Central memory CD8-positive, alpha-beta T cell (primary cell): ENCODE results near the gene TMEM117.
"Not testable (repeated sequence)": the region's sequence is repeated elsewhere in the genome, so short reads cannot be mapped to it uniquely, and the experiment has no call there.

Experiments used
- ATAC-seq: fragments of 150-1000 bp; cut with Tn5 transposase; replicated peaks from 2 replicates; pipeline ENCODE4 v1.10.0; 2022; ENCODE audit warnings: mild to moderate bottlenecking, moderate FRiP score, moderate number of reproducible peaks; ENCODE audit not compliant: poor library complexity, severe bottlenecking; ENCODE audit errors: extremely low read depth
- DNase-seq, 2 donors: peaks; one replicate each; pipeline ENCODE4 v3.0.0; 2021; ENCODE audit warnings: low spot score in 2 of 2
- H3K27ac Mint-ChIP-seq: one replicate; pipeline ENCODE4 v1.8.0; 2022; ENCODE audit warnings: low read depth, mild to moderate bottlenecking, moderate library complexity, mixed read lengths
- H3K27me3 Mint-ChIP-seq: one replicate; pipeline ENCODE4 v1.8.0; 2022; ENCODE audit warnings: mixed read lengths
- H3K36me3 Mint-ChIP-seq: one replicate; pipeline ENCODE4 v1.8.0; 2022; ENCODE audit warnings: mild to moderate bottlenecking, moderate library complexity, mixed read lengths; ENCODE audit not compliant: insufficient read depth
- H3K4me1 Mint-ChIP-seq: one replicate; pipeline ENCODE4 v1.8.0; 2022; ENCODE audit warnings: mixed read lengths
- H3K4me3 Mint-ChIP-seq: one replicate; pipeline ENCODE4 v1.8.0; 2022; ENCODE audit warnings: mild to moderate bottlenecking, moderate library complexity, mixed read lengths
- H3K9me3 Mint-ChIP-seq: one replicate; pipeline ENCODE4 v1.8.0; 2022; ENCODE audit warnings: mixed read lengths

TMEM117 gene

DNA sequence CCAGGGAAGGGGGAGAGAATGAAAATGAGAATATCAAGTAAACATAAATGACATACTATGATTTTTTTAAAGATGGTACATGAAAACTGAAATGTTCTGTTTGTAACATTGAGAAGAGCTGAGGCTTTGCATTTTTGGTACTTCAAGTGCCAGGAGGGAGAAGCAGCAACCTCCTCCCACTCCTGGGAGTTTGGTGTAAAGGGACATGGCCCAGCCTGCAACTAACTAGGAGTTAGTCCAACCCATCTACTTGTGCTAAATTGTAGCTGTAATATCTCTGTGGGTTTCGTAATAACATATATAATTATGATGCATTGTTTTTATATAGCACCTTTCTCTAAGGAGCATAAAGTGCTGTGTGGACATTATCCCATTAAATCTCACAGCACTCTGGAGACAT lies 522.8 kb downstream of the TMEM117 start:
- no peaks in the 10 kb centered on the region for H3K36me3 Mint-ChIP-seq
- H3K27me3 Mint-ChIP-seq: no peaks in the 10 kb centered on the region
- H3K4me1 Mint-ChIP-seq: no peaks in the 10 kb centered on the region
- ATAC-seq (no peak), DNase-seq (no peak)
- H3K27ac Mint-ChIP-seq: no peak overlapping the region
- H3K9me3 Mint-ChIP-seq: peaks cover 6% of the 10 kb centered on the region
- H3K4me3 Mint-ChIP-seq: no peak overlapping the region

DNA sequence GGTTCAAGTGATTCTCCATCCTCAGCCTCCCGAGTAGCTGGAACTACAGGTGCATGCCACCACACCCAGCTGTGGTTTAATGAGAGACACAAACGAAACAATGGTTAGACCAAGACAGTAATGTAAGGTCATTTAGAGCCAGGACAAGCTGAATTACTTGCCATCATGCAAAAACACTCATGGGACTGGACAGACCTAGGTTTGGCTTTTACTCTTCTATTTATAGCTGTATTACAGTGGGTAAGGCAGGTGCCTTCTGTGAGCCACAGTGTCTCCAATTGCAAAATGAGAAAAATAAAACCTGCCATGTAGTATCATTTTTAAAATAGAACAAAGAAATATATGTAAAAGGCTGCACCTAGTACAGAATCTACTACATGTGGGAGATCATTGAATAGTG lies 527.1 kb downstream of the TMEM117 start:
- H3K36me3 Mint-ChIP-seq: no peaks in the 10 kb centered on the region
- DNase-seq (no peak), ATAC-seq (no peak)
- no peaks in the 10 kb centered on the region for H3K9me3 Mint-ChIP-seq
- H3K4me1 Mint-ChIP-seq: no peaks in the 10 kb centered on the region
- H3K4me3 Mint-ChIP-seq: no peak overlapping the region
- no peaks in the 10 kb centered on the region for H3K27me3 Mint-ChIP-seq
- no peak overlapping the region for H3K27ac Mint-ChIP-seq

DNA sequence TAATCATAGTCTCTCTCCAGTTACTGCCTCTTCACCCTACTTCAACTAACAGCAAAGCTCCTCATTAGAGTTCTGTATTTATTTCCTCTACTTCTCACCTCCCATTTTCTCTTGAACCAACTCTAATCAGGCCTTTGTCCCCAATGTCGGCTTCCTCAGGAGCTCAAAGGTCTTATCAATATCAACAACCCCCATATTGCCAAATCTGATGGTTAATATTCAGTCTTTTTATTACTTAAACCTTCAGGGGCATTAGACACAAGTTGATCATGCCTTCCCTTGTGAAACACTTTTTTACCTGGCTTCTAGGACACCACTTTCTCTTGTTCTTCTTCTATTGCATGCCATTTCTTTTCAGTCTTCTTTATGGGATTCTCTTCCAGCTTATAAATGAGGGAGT lies 531.3 kb downstream of the TMEM117 start:
- Mint-ChIP-seq H3K36me3 (no peaks in the 10 kb centered on the region), H3K27ac (no peak overlapping the region), H3K4me3 (no peak overlapping the region), H3K27me3 (no peaks in the 10 kb centered on the region), H3K4me1 (no peaks in the 10 kb centered on the region), H3K9me3 (no peaks in the 10 kb centered on the region)
- DNase-seq (no peak), ATAC-seq (no peak)

DNA sequence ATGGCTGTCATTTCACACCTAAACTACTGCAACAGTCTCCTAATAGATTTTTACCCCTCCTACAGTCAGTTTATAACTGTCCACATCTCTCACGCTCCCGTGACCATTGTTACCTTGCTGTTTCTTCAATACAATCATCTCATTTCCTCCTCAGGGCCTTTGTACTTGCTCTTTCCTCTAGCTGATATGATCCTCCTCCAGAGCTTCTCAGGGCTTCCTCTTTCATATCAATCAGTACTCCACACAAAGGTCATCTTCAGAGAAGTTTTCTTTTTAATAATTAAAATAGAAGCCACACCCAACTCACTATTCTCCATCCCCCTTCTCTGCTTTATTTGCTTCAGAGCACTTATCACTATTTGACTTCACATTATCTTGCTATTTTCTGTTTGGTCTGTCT lies 532.0 kb downstream of the TMEM117 start:
- ATAC-seq (no peak), DNase-seq (no peak)
- no peak overlapping the region for H3K4me3 Mint-ChIP-seq
- H3K27ac Mint-ChIP-seq: no peak overlapping the region
- H3K4me1 Mint-ChIP-seq: no peaks in the 10 kb centered on the region
- no peaks in the 10 kb centered on the region for H3K36me3 Mint-ChIP-seq
- H3K27me3 Mint-ChIP-seq: no peaks in the 10 kb centered on the region
- H3K9me3 Mint-ChIP-seq: no peaks in the 10 kb centered on the region

DNA sequence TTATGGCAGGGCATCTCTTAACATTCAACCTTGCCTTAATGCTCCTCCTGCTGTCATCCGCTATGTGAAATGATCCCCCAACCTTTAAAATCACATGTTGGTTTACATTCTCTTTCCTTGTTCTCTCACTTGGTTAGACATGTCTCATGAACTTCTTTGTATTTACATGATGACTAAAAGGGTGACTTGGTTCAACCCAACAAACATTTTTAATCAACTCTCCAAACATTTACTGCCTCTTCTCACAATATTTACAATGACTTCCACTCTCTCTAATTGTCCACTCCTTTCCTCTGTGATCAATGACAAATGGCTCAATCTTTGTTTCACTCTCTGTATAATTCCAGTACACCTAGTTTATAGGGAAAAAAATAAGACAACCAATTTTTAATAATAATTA lies 534.1 kb downstream of the TMEM117 start:
- ATAC-seq: no peak
- Mint-ChIP-seq H3K4me3 (no peak overlapping the region), H3K36me3 (no peaks in the 10 kb centered on the region), H3K27ac (no peak overlapping the region), H3K9me3 (no peaks in the 10 kb centered on the region), H3K4me1 (no peaks in the 10 kb centered on the region), H3K27me3 (no peaks in the 10 kb centered on the region)
- DNase-seq: no peak

DNA sequence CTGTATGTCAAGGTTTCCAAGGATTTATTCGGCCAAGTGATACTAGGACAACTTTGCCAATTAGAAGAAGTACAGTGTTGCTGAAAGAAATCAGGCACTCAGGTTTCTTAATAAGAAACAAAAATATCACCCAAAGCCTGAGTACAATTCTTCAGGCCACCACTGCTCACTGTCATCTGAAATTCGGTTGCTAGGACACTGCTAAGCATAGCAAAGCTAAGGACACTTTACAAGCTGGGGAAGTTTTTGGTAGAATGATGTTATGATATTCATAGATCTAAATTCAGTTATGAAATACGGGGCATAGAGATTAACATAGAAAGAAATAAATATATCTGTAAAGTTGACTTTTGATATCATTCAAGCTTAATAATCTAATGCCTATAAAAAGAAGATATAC lies 535.1 kb downstream of the TMEM117 start:
- no peak for DNase-seq
- Mint-ChIP-seq H3K36me3 (no peaks in the 10 kb centered on the region), H3K9me3 (no peaks in the 10 kb centered on the region), H3K4me3 (no peak overlapping the region), H3K4me1 (no peaks in the 10 kb centered on the region), H3K27me3 (no peaks in the 10 kb centered on the region), H3K27ac (no peak overlapping the region)
- ATAC-seq: no peak

DNA sequence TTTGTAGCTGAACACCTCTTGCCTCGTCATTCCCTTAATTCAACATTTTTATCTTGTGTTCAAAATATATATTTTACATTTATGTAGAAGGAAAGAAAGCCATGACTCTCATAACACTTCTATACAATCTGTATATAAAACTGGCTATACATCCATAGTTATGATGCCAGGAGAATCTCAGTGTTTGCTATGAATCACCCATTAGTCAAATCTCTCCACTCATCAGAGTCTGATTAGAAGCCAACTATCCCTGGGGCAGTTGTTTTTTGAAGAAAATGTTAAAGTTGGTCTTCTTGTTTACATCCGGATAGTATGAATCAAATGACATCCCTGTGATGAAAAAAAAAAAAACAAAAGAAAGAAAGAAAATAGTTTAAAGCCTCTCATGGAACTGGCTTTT lies 536.4 kb downstream of the TMEM117 start:
- Mint-ChIP-seq H3K27ac (no peak overlapping the region), H3K4me3 (no peak overlapping the region), H3K36me3 (no peaks in the 10 kb centered on the region), H3K9me3 (no peaks in the 10 kb centered on the region), H3K4me1 (no peaks in the 10 kb centered on the region), H3K27me3 (no peaks in the 10 kb centered on the region)
- DNase-seq: no peak
- ATAC-seq: no peak

DNA sequence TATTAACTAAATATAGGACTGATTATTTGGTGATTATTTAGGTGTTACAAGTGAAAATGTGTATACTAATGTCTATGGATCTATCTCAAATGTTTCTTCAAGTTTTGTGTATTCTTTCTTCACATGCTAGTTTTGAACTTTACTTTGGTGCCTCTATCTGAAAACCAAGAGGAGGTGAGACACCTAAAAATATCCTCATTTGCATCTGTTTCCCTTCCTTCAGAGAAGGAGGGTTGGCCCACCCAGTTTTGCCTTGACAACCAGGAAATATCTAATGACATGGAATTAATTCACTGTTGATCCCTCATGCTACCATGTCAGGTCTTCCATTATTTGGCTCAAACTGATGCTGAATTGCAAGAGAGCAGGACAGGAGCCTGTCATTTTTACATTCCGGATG lies 539.8 kb downstream of the TMEM117 start:
- H3K36me3 Mint-ChIP-seq: peaks cover 1% of the 10 kb centered on the region
- no peak overlapping the region for H3K27ac Mint-ChIP-seq
- DNase-seq (no peak), ATAC-seq (no peak)
- H3K4me3 Mint-ChIP-seq: no peak overlapping the region
- no peaks in the 10 kb centered on the region for H3K4me1 Mint-ChIP-seq
- H3K27me3 Mint-ChIP-seq: no peaks in the 10 kb centered on the region
- H3K9me3 Mint-ChIP-seq: no peaks in the 10 kb centered on the region

DNA sequence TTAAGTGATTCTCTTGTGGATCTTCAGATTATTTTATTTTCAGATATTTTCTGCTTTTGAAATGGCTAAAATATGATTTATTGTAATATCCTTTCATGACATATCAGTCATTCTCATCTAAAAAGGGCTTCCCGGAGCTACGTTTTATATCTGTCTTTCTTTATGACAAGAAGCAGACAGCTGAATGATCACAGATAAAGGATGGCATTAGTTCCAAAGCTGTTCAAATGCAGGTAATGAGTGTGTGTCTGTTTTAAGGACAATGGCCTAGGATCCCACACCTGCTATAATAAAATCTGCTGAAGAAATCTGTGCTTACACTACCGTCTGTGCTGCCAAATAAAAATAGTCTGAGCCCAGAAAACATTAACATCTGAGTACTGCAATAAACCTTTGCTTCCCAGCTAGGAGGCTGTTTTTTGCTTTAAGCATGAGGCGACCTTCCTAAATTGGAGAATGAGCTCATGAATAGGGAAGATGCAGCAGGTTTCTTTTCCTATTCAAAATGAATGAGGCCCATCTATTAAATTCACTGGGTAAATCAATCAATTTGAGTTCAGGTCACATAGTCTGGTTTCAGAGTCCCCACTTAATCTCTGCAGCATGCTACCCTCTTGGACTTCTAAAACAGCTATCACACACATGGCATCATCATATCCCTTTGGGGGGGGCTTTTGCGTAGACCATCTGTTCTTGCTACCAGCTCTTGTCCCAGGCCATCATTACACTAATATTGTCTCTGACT lies 541.7 kb downstream of the TMEM117 start:
- Mint-ChIP-seq H3K9me3 (no peaks in the 10 kb centered on the region), H3K4me1 (no peaks in the 10 kb centered on the region), H3K4me3 (no peak overlapping the region), H3K27ac (no peak overlapping the region), H3K27me3 (no peaks in the 10 kb centered on the region), H3K36me3 (peaks cover 1% of the 10 kb centered on the region)
- DNase-seq (no peak), ATAC-seq (no peak)

DNA sequence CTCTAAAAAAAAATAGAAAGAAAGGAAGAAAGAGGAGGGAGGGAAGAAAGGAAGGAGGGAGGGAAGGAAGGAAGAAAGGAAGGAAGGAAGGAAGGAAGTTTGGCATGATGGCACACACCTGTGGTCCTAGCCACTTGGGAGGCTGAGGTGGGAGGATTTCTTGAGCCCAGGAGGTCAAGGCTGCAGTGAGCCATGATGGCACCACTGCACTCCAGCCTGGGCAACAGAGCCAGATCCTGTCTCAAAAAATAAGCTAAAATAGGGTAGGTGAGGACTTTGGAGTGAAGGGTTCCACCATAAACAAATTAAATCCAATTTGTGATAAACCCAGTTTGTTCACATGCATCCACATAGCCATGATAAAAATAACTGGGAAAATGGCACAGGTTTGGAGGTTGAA lies 543.2 kb downstream of the TMEM117 start:
- H3K4me3 Mint-ChIP-seq, H3K27ac Mint-ChIP-seq, H3K36me3 Mint-ChIP-seq, H3K27me3 Mint-ChIP-seq, ATAC-seq, H3K4me1 Mint-ChIP-seq, DNase-seq, H3K9me3 Mint-ChIP-seq: not testable (repeated sequence)

DNA sequence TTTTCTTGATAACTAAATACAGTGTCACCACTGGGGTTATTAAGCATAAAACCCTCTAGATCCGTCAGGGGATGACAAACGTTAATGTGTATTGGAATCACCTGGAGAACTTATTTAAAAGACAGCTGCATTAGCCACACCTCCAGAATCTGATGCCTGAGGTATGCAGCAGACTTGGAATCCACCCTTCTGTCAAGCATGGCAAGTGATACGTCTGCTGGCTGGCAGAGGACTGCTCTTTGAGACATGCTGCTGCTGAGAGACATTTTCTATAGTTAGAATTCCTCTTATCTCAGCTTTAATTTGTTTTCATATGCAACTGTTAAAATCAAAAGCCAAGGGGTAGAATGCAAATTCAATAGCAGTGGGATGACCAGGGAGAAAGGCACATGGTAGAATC lies 544.0 kb downstream of the TMEM117 start:
- ATAC-seq (no peak), DNase-seq (no peak)
- no peaks in the 10 kb centered on the region for H3K4me1 Mint-ChIP-seq
- peaks cover 1% of the 10 kb centered on the region for H3K36me3 Mint-ChIP-seq
- H3K4me3 Mint-ChIP-seq: no peak overlapping the region
- H3K27ac Mint-ChIP-seq: no peak overlapping the region
- no peaks in the 10 kb centered on the region for H3K9me3 Mint-ChIP-seq
- H3K27me3 Mint-ChIP-seq: no peaks in the 10 kb centered on the region

DNA sequence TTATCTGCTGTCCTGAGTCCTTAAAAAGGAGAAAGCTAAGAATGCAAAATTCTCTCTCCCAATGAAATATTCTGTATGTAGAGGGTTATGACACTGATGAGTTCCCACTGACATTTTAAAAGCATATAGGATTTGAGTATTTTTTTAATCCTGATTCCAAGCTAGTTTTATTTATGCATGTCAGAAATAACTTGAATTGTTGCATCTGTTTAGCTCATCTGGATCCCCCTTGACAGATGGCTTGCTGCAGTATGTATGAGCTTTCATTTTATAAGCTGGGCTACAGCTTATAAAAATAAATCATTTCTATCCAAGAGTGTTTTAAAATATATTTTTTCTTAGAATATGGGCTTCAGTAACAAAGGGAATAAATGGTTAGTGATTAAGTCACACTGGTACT lies 545.0 kb downstream of the TMEM117 start:
- no peaks in the 10 kb centered on the region for H3K9me3 Mint-ChIP-seq
- H3K4me1 Mint-ChIP-seq: no peaks in the 10 kb centered on the region
- H3K36me3 Mint-ChIP-seq: peaks cover 1% of the 10 kb centered on the region
- DNase-seq (no peak), ATAC-seq (no peak)
- no peak overlapping the region for H3K27ac Mint-ChIP-seq
- no peak overlapping the region for H3K4me3 Mint-ChIP-seq
- no peaks in the 10 kb centered on the region for H3K27me3 Mint-ChIP-seq

DNA sequence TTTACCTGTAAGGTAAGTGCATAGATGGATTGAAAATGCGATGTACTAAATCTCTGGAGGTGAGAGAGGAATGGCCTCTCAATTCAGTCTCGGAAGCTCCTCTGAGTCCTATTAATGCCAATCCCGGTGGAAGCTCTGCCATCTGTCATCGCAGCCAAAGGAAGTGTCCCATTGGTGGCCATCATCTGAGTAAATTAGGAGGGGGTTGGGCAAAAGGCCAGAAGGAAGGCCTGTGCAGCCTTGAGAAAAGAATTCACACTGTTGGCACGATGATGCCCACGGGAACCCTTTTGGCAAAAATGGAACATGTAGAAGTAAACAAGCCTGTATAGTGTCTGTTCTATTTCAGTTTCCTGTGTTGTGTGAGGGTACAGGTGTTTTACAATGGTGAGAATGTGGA lies 545.5 kb downstream of the TMEM117 start:
- no peak for ATAC-seq
- DNase-seq: no peak
- H3K4me1 Mint-ChIP-seq: no peaks in the 10 kb centered on the region
- H3K27ac Mint-ChIP-seq: no peak overlapping the region
- H3K36me3 Mint-ChIP-seq: peaks cover 1% of the 10 kb centered on the region
- no peaks in the 10 kb centered on the region for H3K27me3 Mint-ChIP-seq
- no peaks in the 10 kb centered on the region for H3K9me3 Mint-ChIP-seq
- H3K4me3 Mint-ChIP-seq: no peak overlapping the region

DNA sequence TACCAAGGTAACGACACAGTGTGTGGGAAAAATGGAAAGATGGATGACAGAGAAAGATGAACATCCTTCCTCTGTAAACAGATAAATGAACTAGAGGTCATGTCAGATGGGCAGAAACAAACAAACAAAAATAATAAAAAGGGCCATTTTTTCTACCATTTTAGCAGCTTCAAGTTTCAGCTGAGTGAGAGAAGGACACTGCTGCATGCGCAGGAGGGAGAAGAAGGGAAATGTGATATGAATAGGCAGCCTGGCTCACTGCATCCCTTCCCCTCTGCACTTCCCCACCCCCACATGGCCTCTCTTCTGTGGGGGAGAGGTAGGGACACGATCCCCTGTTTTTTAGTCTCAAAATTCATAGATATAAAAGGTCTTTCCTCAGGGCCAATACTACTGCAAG lies 548.3 kb downstream of the TMEM117 start:
- no peak for DNase-seq
- no peak overlapping the region for H3K4me3 Mint-ChIP-seq
- ATAC-seq: no peak
- no peaks in the 10 kb centered on the region for H3K4me1 Mint-ChIP-seq
- H3K27me3 Mint-ChIP-seq: no peaks in the 10 kb centered on the region
- no peaks in the 10 kb centered on the region for H3K36me3 Mint-ChIP-seq
- no peaks in the 10 kb centered on the region for H3K9me3 Mint-ChIP-seq
- no peak overlapping the region for H3K27ac Mint-ChIP-seq
